ENCODE measurements around the gene MCM3.

GRCh38 chr6:52217761-52218160, 66.8 kb downstream of the MCM3 start:
- TF ChIP-seq CTCF (conservative IDR thresholded peaks at IDR 0.05 in 1 of 2, IDR thresholded peaks at IDR 0.05 in 1 of 2; ENCODE audit: low read depth in 1 of 2, low read length in 2 of 2) (no peak), EZH2 (IDR thresholded peaks at IDR 0.05; ENCODE audit: low read length, missing control alignments) (no peak)
